ENCODE data around the gene TMEM238. TPM values are rescaled to one million over a fixed set of nuclear protein-coding genes. Genes with fewer than 3 reads are reported as not detected.
"Not testable (repeated sequence)": the region's sequence is repeated elsewhere in the genome, so short reads cannot be mapped to it uniquely, and the experiment has no call there.

Gene TMEM238
- total RNA-seq, 2 experiments from 2014 or later = 23.6 to 26.7 TPM

GRCh38 chr19:55340784-55341147, 43.3 kb downstream of the TMEM238 start:
- peak overlapping the region; percentile 91 for H3K27ac Mint-ChIP-seq
- H3K36me3 Mint-ChIP-seq (ENCODE audit: low read depth) = peaks cover 10% of the 10 kb centered on the region
- ATAC-seq (no peak), DNase-seq (peak; percentile 43)
- H3K4me3 Mint-ChIP-seq = peak overlapping the region; percentile 87
- peaks cover 9% of the 10 kb centered on the region for H3K27me3 Mint-ChIP-seq (ENCODE audit: low read depth)
- CTCF ChIA-PET = interaction anchor here (1.0 to 1.1 kb wide), 2 partner anchors 48 to 259 kb away, joined by 3 read pairs; partner anchors contain the start of gene FIZ1
- POLR2A ChIA-PET = interaction anchor here (1.2 to 1.7 kb wide), 2 partner anchors 43 to 66 kb away, joined by 3 to 6 read pairs; partner anchors contain the start of gene TMEM238
- H3K9me3 Mint-ChIP-seq (ENCODE audit: insufficient read depth) = no peaks in the 10 kb centered on the region
- H3K4me1 Mint-ChIP-seq (ENCODE audit: low read depth) = peaks cover 20% of the 10 kb centered on the region

- ChIA-PET POLR2A (interaction anchor here (0.5 to 2.1 kb wide), 21 partner anchors 9 to 137 kb away, joined by 3 to 16 read pairs (median 4); partner anchors contain the start of genes HSPBP1, PPP6R1, TMEM238 and UBE2S), CTCF (interaction anchor here (0.7 to 2.9 kb wide), 21 partner anchors 10 to 259 kb away, joined by 3 to 46 read pairs (median 5); partner anchors contain the start of genes FIZ1, HSPBP1, PPP6R1 and TMEM238)
- DNase-seq (peak; percentile 45), ATAC-seq (no peak)
- peaks cover 10% of the 10 kb centered on the region for H3K36me3 Mint-ChIP-seq (ENCODE audit: low read depth)
- H3K4me3 Mint-ChIP-seq = peak overlapping the region; percentile 89
- H3K9me3 Mint-ChIP-seq (ENCODE audit: insufficient read depth) = no peaks in the 10 kb centered on the region
- peaks cover 9% of the 10 kb centered on the region for H3K27me3 Mint-ChIP-seq (ENCODE audit: low read depth)
- H3K27ac Mint-ChIP-seq = peak overlapping the region; percentile 95
- H3K4me1 Mint-ChIP-seq (ENCODE audit: low read depth) = peaks cover 20% of the 10 kb centered on the region
These were observed 44.0 kb downstream of the TMEM238 start for GRCh38 chr19:55339889-55340783.

GRCh38 chr19:55339105-55339888, 44.8 kb downstream of the TMEM238 start, which contains the start of gene KMT5C:
TSS of gene KMT5C (plus strand) at chr19:55339876. CDS start at chr19:55341937, 2,061 bp downstream.
- CTCF ChIA-PET = interaction anchor here (0.7 to 2.9 kb wide), 21 partner anchors 9 to 287 kb away, joined by 3 to 46 read pairs (median 5); partner anchors contain the start of genes HSPBP1, PPP6R1, TMEM238 and UBE2S
- Mint-ChIP-seq H3K9me3 (ENCODE audit: insufficient read depth) (no peaks in the 10 kb centered on the region), H3K27me3 (ENCODE audit: low read depth) (peaks cover 9% of the 10 kb centered on the region), H3K4me1 (ENCODE audit: low read depth) (peaks cover 20% of the 10 kb centered on the region), H3K4me3 (peak within 1 kb of the TSS; percentile 89), H3K27ac (peak within 1 kb of the TSS; percentile 95), H3K36me3 (ENCODE audit: low read depth) (peaks cover 10% of the 10 kb centered on the region)
- POLR2A ChIA-PET = interaction anchor here (0.5 to 2.1 kb wide), 25 partner anchors 8 to 165 kb away, joined by 3 to 16 read pairs (median 4); partner anchors contain the start of genes HSPBP1, PPP6R1 and UBE2S
- peak; percentile 100 for DNase-seq
- peak; percentile 86 for ATAC-seq

GRCh38 chr19:55336101-55336500, 48.0 kb downstream of the TMEM238 start:
- ATAC-seq = no peak
- Mint-ChIP-seq H3K27me3 (ENCODE audit: low read depth) (peaks cover 19% of the 10 kb centered on the region), H3K27ac (no peak overlapping the region), H3K9me3 (ENCODE audit: insufficient read depth) (no peaks in the 10 kb centered on the region), H3K4me1 (ENCODE audit: low read depth) (peaks cover 14% of the 10 kb centered on the region), H3K4me3 (no peak overlapping the region), H3K36me3 (ENCODE audit: low read depth) (peaks cover 2% of the 10 kb centered on the region)
- ChIA-PET POLR2A (no interaction called here), CTCF (interaction anchor here (1.1 kb wide), 1 partner anchor 48 kb away, joined by 3 read pairs; the partner anchor contains the start of gene TMEM238)
- no peak for DNase-seq

- CTCF ChIA-PET = no interaction called here
These were observed 50.2 kb downstream of the TMEM238 start for GRCh38 chr19:55333870-55334269.

GRCh38 chr19:55329791-55330190, 54.3 kb downstream of the TMEM238 start:
- H3K27ac Mint-ChIP-seq; POLR2A ChIA-PET; H3K4me3 Mint-ChIP-seq; ATAC-seq; DNase-seq; H3K4me1 Mint-ChIP-seq (ENCODE audit: low read depth); H3K36me3 Mint-ChIP-seq (ENCODE audit: low read depth); H3K9me3 Mint-ChIP-seq (ENCODE audit: insufficient read depth): not testable (repeated sequence)
- H3K27me3 Mint-ChIP-seq (ENCODE audit: low read depth) = peaks cover 14% of the 10 kb centered on the region
- CTCF ChIA-PET = interaction anchor here (1.2 kb wide), 1 partner anchor 10 kb away, joined by 3 read pairs; the partner anchor contains the start of gene KMT5C

More at GRCh38 chr19:55333870-55334269, 50.2 kb downstream of the TMEM238 start:
- H3K9me3 Mint-ChIP-seq (ENCODE audit: insufficient read depth) = no peaks in the 10 kb centered on the region
- H3K27me3 Mint-ChIP-seq (ENCODE audit: low read depth) = peaks cover 21% of the 10 kb centered on the region
- H3K27ac Mint-ChIP-seq = no peak overlapping the region
- no peak for DNase-seq
- no peaks in the 10 kb centered on the region for H3K36me3 Mint-ChIP-seq (ENCODE audit: low read depth)
- ATAC-seq = no peak
- H3K4me1 Mint-ChIP-seq (ENCODE audit: low read depth) = peaks cover 10% of the 10 kb centered on the region
- POLR2A ChIA-PET = no interaction called here
- H3K4me3 Mint-ChIP-seq = no peak overlapping the region

Other genes starting within 250 kb of the TMEM238 start
- gene TNNT1, start 235.1 kb downstream of the TMEM238 start, total RNA-seq = not detected
- gene TNNI3, start 226.6 kb downstream of the TMEM238 start, total RNA-seq = not detected
- under 1 TPM; 0.21 to 0.23 TPM for gene DNAAF3, start 217.7 kb downstream of the TMEM238 start, total RNA-seq
- gene SYT5, start 204.0 kb downstream of the TMEM238 start, total RNA-seq = 1 to 10 TPM in 1 of 2 experiments, under 1 TPM in 1; 0.47 to 1.3 TPM
- not detected for gene PTPRH, start 174.8 kb downstream of the TMEM238 start, total RNA-seq
- 10 to 100 TPM; 11.0 to 13.8 TPM for gene TMEM86B, start 155.5 kb downstream of the TMEM238 start, total RNA-seq
- 100 to 1,000 TPM; 256 to 265 TPM for gene PPP6R1, start 125.3 kb downstream of the TMEM238 start, total RNA-seq
- 10 to 100 TPM; 31.1 to 32.7 TPM for gene HSPBP1, start 104.2 kb downstream of the TMEM238 start, total RNA-seq
- 1 to 10 TPM; 7.3 to 7.5 TPM for gene BRSK1, start 100.3 kb downstream of the TMEM238 start, total RNA-seq
- gene TMEM150B, start 59.0 kb downstream of the TMEM238 start, total RNA-seq = under 1 TPM in 1 of 2 experiments, not detected in 1; 0.26 TPM
- 10 to 100 TPM; 21.9 to 26.7 TPM for gene KMT5C, start 44.4 kb downstream of the TMEM238 start, total RNA-seq
- under 1 TPM in 1 of 2 experiments, not detected in 1; 0.34 TPM for gene COX6B2, start 29.6 kb downstream of the TMEM238 start, total RNA-seq
- not detected for gene GARIN5B, start 21.0 kb downstream of the TMEM238 start, total RNA-seq
- gene IL11, start 13.8 kb downstream of the TMEM238 start, total RNA-seq = under 1 TPM; 0.26 to 0.34 TPM
- not detected for gene TMEM190, start 7.5 kb downstream of the TMEM238 start, total RNA-seq
- gene RPL28, start 1.6 kb upstream of the TMEM238 start, total RNA-seq = 1,000 to 10,000 TPM; 2,948 to 3,082 TPM
- gene UBE2S, start 23.5 kb upstream of the TMEM238 start, total RNA-seq = 100 to 1,000 TPM; 333 to 353 TPM
- not detected for gene SHISA7, start 59.0 kb upstream of the TMEM238 start, total RNA-seq
- 10 to 100 TPM; 31.9 to 32.1 TPM for gene ISOC2, start 77.3 kb upstream of the TMEM238 start, total RNA-seq
- gene C19orf85, start 80.5 kb upstream of the TMEM238 start, total RNA-seq = not detected
- 10 to 100 TPM; 10.2 to 11.6 TPM for gene ZNF628, start 92.3 kb upstream of the TMEM238 start, total RNA-seq
- gene NAT14, start 100.9 kb upstream of the TMEM238 start, total RNA-seq = 10 to 100 TPM; 16.2 to 16.4 TPM
- gene SSC5D, start 104.1 kb upstream of the TMEM238 start, total RNA-seq = under 1 TPM; 0.50 to 0.55 TPM
- not detected for gene SBK2, start 152.8 kb upstream of the TMEM238 start, total RNA-seq
- gene SBK3, start 161.3 kb upstream of the TMEM238 start, total RNA-seq = not detected
- gene ZNF579, start 196.6 kb upstream of the TMEM238 start, total RNA-seq = 1 to 10 TPM; 5.6 to 6.2 TPM
- gene FIZ1, start 215.2 kb upstream of the TMEM238 start, total RNA-seq = 10 to 100 TPM; 13.6 to 13.7 TPM
- 10 to 100 TPM; 21.9 to 25.2 TPM for gene ZNF524, start 216.0 kb upstream of the TMEM238 start, total RNA-seq
- 10 to 100 TPM; 14.8 to 15.8 TPM for gene ZNF865, start 221.4 kb upstream of the TMEM238 start, total RNA-seq
- gene ZNF784, start 240.3 kb upstream of the TMEM238 start, total RNA-seq = 1 to 10 TPM; 5.2 to 5.3 TPM

All from activated CD8-positive, alpha-beta T cell treated with anti-CD3 and anti-CD28 coated beads, Interleukin-2, amount 10 ng/mL, durations not matched to agents 7 days and 5 days (primary cell).